WTC11 (cell line): ENCODE measurements around the gene BICC1.

ENCODE experiments used
- CTCF ChIP-seq: fragments of 200-600 bp; IDR thresholded peaks from 2 replicates; pipeline ENCODE4 v1.8.0; 2022; ENCODE audit warnings: antibody characterized with exemption
- JUN ChIP-seq: sonication (generic); formaldehyde crosslinking; IDR thresholded peaks from 2 replicates; pipeline ENCODE4 v1.8.0; 2023; ENCODE audit warnings: mild to moderate bottlenecking, missing genetic modification reagents
- ZNF232 ChIP-seq: sonication (generic); formaldehyde crosslinking; IDR thresholded peaks from 2 replicates; pipeline ENCODE4 v1.8.0; 2022; ENCODE audit warnings: mild to moderate bottlenecking, missing genetic modification reagents

- TF ChIP-seq ZNF232 (CRISPR knock-in tag) = no peak
- TF ChIP-seq JUN (CRISPR knock-in tag) = no peak
- no peak for TF ChIP-seq CTCF
Observed at GRCh38 chr10:58870070-58870469, 357.4 kb downstream of the BICC1 start.
